ENCODE measurements around the gene CHD2.

- TF ChIP-seq POLR2A (IDR thresholded peaks at IDR 0.05; ENCODE audit: low read depth, low read length) (no peak), TAF1 (IDR thresholded peaks at IDR 0.05; ENCODE audit: low read depth, low read length) (no peak)
These were observed 15.8 kb downstream of the CHD2 start for GRCh38 chr15:92915766-92916435.
